GM12878 (cell line): ENCODE measurements around the gene AADAC. TPM values are rescaled to one million over a fixed set of nuclear protein-coding genes. Genes with fewer than 3 reads are reported as not detected.

Experiments
- ATAC-seq: fragments of 200-7000 bp; cut with Tn5 transposase; 3 replicates; pipeline ENCODE4 v1.9.1; 2020; ENCODE audit warnings: mild to moderate bottlenecking, moderate library complexity
- BruUV-seq: library from RNA; stranded (reverse); fragments of 400-500 nt; replicated peaks from 2 replicates; lab custom pipeline; 2021; lab: Mats Ljungman, UMichigan
- CTCF ChIA-PET: fragments of 300-600 bp; sonication (Branson Sonifier 250); formaldehyde crosslinking; extraction: SDS; loops from one replicate; lab custom pipeline; 2021; ENCODE audit warnings: inconsistent platforms; lab: Yijun Ruan, JAX
- POLR2A ChIA-PET: fragments of 350-600 bp; formaldehyde crosslinking; extraction: SDS; loops from one replicate; lab custom pipeline; 2021; ENCODE audit warnings: inconsistent platforms; lab: Charles Lee
- RAD21 ChIA-PET: fragments of 300-600 bp; sonication (Branson Sonifier 250); formaldehyde crosslinking; loops from one replicate; lab custom pipeline; 2023; ENCODE audit warnings: antibody characterized with exemption; ENCODE audit not compliant: unreplicated experiment; lab: Charles Lee
- SMC1A ChIA-PET: fragments of 300-600 bp; sonication (Branson Sonifier 250); formaldehyde crosslinking; loops from one replicate; lab custom pipeline; 2023; ENCODE audit not compliant: unreplicated experiment, uncharacterized antibody; lab: Charles Lee
- DNase-seq: peaks from one replicate; pipeline ENCODE4 v3.0.0-alpha.2; 2011; ENCODE audit warnings: low read depth, low spot score
- FAIRE-seq: peaks from 3 replicates; lab custom pipeline; 2011; peaks lifted over from hg19 to GRCh38; lab: Jason Lieb, UNC
- H2AFZ ChIP-seq: 2 replicates; pipeline ENCODE4 v1.6.0; 2011; ENCODE audit warnings: low read depth, low read length, control low read depth; ENCODE audit not compliant: control insufficient read depth
- H3K27ac ChIP-seq: 2 replicates; pipeline ENCODE4 v1.5.1; 2011; ENCODE audit warnings: control low read depth; ENCODE audit not compliant: control insufficient read depth, insufficient read depth
- H3K27me3 ChIP-seq, 2 experiments: replicated peaks in 1 of 2; 2 replicates each; pipeline versions ENCODE4 v1.6.0 to v1.6.1; 2011; ENCODE audit warnings: low read length in 1 of 2; ENCODE audit not compliant: control insufficient read depth in 2 of 2, insufficient read depth in 2 of 2
- H3K36me3 ChIP-seq, 2 experiments: 2 replicates each; pipeline ENCODE4 v1.5.1; 2011; ENCODE audit warnings: low read length in 1 of 2; ENCODE audit not compliant: control insufficient read depth in 2 of 2, insufficient read depth in 2 of 2
- H3K4me1 ChIP-seq: 2 replicates; pipeline ENCODE4 v1.6.1; 2011; ENCODE audit warnings: mild to moderate bottlenecking, low read length, moderate library complexity, mixed read lengths; ENCODE audit not compliant: control insufficient read depth, insufficient read depth
- H3K4me2 ChIP-seq: 2 replicates; pipeline ENCODE4 v1.6.0; 2011; ENCODE audit warnings: control low read depth; ENCODE audit not compliant: control insufficient read depth, insufficient read depth
- H3K4me3 ChIP-seq: fragments of 200-600 bp; sonication (generic); 2 replicates; pipeline ENCODE4 v1.5.1; 2016
- H3K79me2 ChIP-seq: 2 replicates; pipeline ENCODE4 v1.6.0; 2011; ENCODE audit warnings: low read length; ENCODE audit not compliant: control insufficient read depth, insufficient read depth
- H3K9ac ChIP-seq: 2 replicates; pipeline ENCODE4 v1.8.0; 2011; ENCODE audit warnings: low read length, control low read depth, mixed read lengths; ENCODE audit not compliant: control insufficient read depth, insufficient read depth
- H3K9me3 ChIP-seq: replicated peaks from 3 replicates; pipeline ENCODE4 v1.5.1; 2011; ENCODE audit warnings: mild to moderate bottlenecking, low read length; ENCODE audit not compliant: control insufficient read depth, insufficient read depth
- H4K20me1 ChIP-seq: 2 replicates; pipeline ENCODE4 v1.6.0; 2011; ENCODE audit not compliant: control insufficient read depth, insufficient read depth
- GABPA ChIP-seq: IDR thresholded peaks from 2 replicates; pipeline ENCODE4 v1.6.1; 2014; ENCODE audit warnings: antibody characterized with exemption, low read depth, mild to moderate bottlenecking, inconsistent platforms
- KDM1A ChIP-seq: fragments of 200-600 bp; sonication (generic); IDR thresholded peaks from 2 replicates; pipeline ENCODE4 v1.6.1; 2016; ENCODE audit warnings: borderline replicate concordance
- NFXL1 ChIP-seq: fragments of 450-650 bp; IDR thresholded peaks from 2 replicates; pipeline ENCODE4 v1.6.1; 2017; ENCODE audit warnings: antibody characterized with exemption, mild to moderate bottlenecking, borderline replicate concordance
- NR2C1 ChIP-seq: fragments of 450-650 bp; IDR thresholded peaks from 2 replicates; pipeline ENCODE4 v1.6.1; 2017; ENCODE audit warnings: antibody characterized with exemption, mild to moderate bottlenecking, moderate library complexity
- NR2C2 ChIP-seq: IDR thresholded peaks from 2 replicates; pipeline ENCODE4 v1.6.1; 2011; ENCODE audit warnings: borderline replicate concordance, low read depth; ENCODE audit not compliant: control insufficient read depth, insufficient read length
- SUPT20H ChIP-seq: IDR thresholded peaks from 2 replicates; pipeline ENCODE4 v1.6.1; 2011; ENCODE audit warnings: low read depth, mild to moderate bottlenecking, low read length, moderate library complexity, borderline replicate concordance; ENCODE audit not compliant: control insufficient read depth
- YY1 ChIP-seq: IDR thresholded peaks from 2 replicates; pipeline ENCODE4 v1.6.1; 2011; ENCODE audit warnings: low read depth, mild to moderate bottlenecking, low read length
- ZBTB4 ChIP-seq: fragments of 450-650 bp; formaldehyde crosslinking; IDR thresholded peaks from 2 replicates; pipeline ENCODE4 v1.4.0; 2022; ENCODE audit warnings: mild to moderate bottlenecking, moderate library complexity
- ZNF622 ChIP-seq: fragments of 450-650 bp; IDR thresholded peaks from 2 replicates; pipeline ENCODE4 v1.6.1; 2017; ENCODE audit warnings: mild to moderate bottlenecking, inconsistent platforms
- ZZZ3 ChIP-seq: IDR thresholded peaks from 2 replicates; pipeline ENCODE4 v1.6.1; 2011; ENCODE audit warnings: low read depth; ENCODE audit not compliant: control insufficient read depth, insufficient read length
- WGBS: methylation state at CpG from one replicate; pipeline ENCODE4 v1.1.6; 2016; ENCODE audit warnings: low lambda C conversion rate; ENCODE audit not compliant: insufficient replicate concordance, insufficient coverage; ENCODE audit errors: missing lambda C conversion rate; 5-methylcytosine and 5-hydroxymethylcytosine counted together
- in situ Hi-C: fragments of 300-500 bp; cut with MboI; formaldehyde crosslinking; loops from 9 replicates; pipeline ENCODE4 v1.14.3; 2018; ENCODE audit warnings: mixed read lengths
- intact Hi-C: fragments of 100-400 bp; cut with micrococcal nuclease; formaldehyde crosslinking; loops from one replicate; pipeline ENCODE4 v1.14.2; 2022; ENCODE audit not compliant: unreplicated experiment
- polyA plus RNA-seq, 11 experiments: library from polyadenylated mRNA; depleted of rRNA in 4 of 11; unstranded in 6 of 11; stranded (reverse) in 5 of 11; fragments of >200 nt; fragmentation: Nextera tagmentation in 4 of 11; fragmentation: Illumina TruSeq in 1 of 11; extraction: Ambion mirVana in 4 of 11; extraction: Trizol in 1 of 11; gene quantifications; 1 replicate in 1 of 11; 2 replicates in 10 of 11; pipeline versions ENCODE4 v1.2.1 to v1.2.3, GENCODE V29; 2011 to 2016; ENCODE audit warnings: inconsistent platforms in 2 of 11, missing spikeins in 2 of 11, low read depth in 1 of 11
- total RNA-seq, 4 experiments: library from RNA; depleted of rRNA in 3 of 4; stranded (reverse); fragments of >200 nt in 3 of 4; fragmentation: Illumina TruSeq in 1 of 4; extraction: Trizol in 1 of 4; gene quantifications; 2 replicates each; pipeline versions ENCODE4 v1.2.1 to v1.2.3, GENCODE V29; 2013 to 2021

AADAC gene
- total and polyA plus RNA-seq, 10 of the 15 experiments (the other 5 are each of a cell fraction or from before 2014, with no cell fraction given): 0.13 TPM; not detected in 9

GRCh38 chr3:151765685-151766084, 48.2 kb upstream of the AADAC start:
- no peak overlapping the region for H2AFZ ChIP-seq
- BruUV-seq: no TSS peak
- H3K4me3 ChIP-seq: no peak overlapping the region
- POLR2A ChIA-PET: no interaction called here
- DNase-seq (no peak), FAIRE-seq (no peak), ATAC-seq (no peak)
- no peaks in the 10 kb centered on the region for H3K4me1 ChIP-seq
- H3K9ac ChIP-seq: no peak overlapping the region
- H3K27me3 ChIP-seq: no peaks in the 10 kb centered on the region
- no peaks in the 10 kb centered on the region for H4K20me1 ChIP-seq
- intact Hi-C loops: no loop called here
- RAD21 ChIA-PET: no interaction called here
- CTCF ChIA-PET: no interaction called here
- in situ Hi-C loops: no loop called here
- no peak overlapping the region for H3K4me2 ChIP-seq
- no peak overlapping the region for H3K27ac ChIP-seq
- no peak for TF ChIP-seq KDM1A
- TF ChIP-seq NFXL1: no peak
- no peak for TF ChIP-seq SUPT20H
- H3K9me3 ChIP-seq: no peaks in the 10 kb centered on the region
- H3K79me2 ChIP-seq: no peaks in the 10 kb centered on the region
- no peaks in the 10 kb centered on the region for H3K36me3 ChIP-seq
- SMC1A ChIA-PET: no interaction called here

GRCh38 chr3:151766454-151766853, 47.5 kb upstream of the AADAC start:
- Histone ChIP-seq H3K27ac (no peak overlapping the region), H3K79me2 (no peaks in the 10 kb centered on the region), H3K27me3 (no peaks in the 10 kb centered on the region), H2AFZ (no peak overlapping the region), H3K4me2 (no peak overlapping the region)
- BruUV-seq: no TSS peak
- ATAC-seq (no peak), DNase-seq (no peak)
- WGBS: 64% methylated on average over 2 of the region's 2 CpGs
- in situ Hi-C loops: no loop called here
- ChIA-PET SMC1A (no interaction called here), CTCF (no interaction called here), POLR2A (no interaction called here)
- TF ChIP-seq ZZZ3 (no peak), ZNF622 (no peak), NR2C1 (no peak), YY1 (no peak), GABPA (no peak), NR2C2 (no peak), ZBTB4 (CRISPR knock-in tag) (no peak)
- TF ChIP-seq, all 136 proteins: peak for 0
- Histone ChIP-seq H3K9me3 (no peaks in the 10 kb centered on the region), H3K9ac (no peak overlapping the region), H3K4me3 (no peak overlapping the region), H3K36me3 (no peaks in the 10 kb centered on the region), H3K4me1 (no peaks in the 10 kb centered on the region), H4K20me1 (no peaks in the 10 kb centered on the region)
- intact Hi-C loops: no loop called here
- no peak for FAIRE-seq
- RAD21 ChIA-PET: no interaction called here
